BJ (cell line): ENCODE results near the gene TPRA1. TPM values are rescaled to one million over a fixed set of nuclear protein-coding genes. Genes with fewer than 3 reads are reported as not detected.
A peak's percentile ranks its signal among the peaks of the same experiment; 100 is the strongest.

Source experiments
- CTCF ChIA-PET: fragments of 350-600 bp; formaldehyde crosslinking; extraction: SDS; loops from one replicate; lab custom pipeline; 2021; ENCODE audit warnings: antibody characterized with exemption, inconsistent platforms; lab: Yijun Ruan, JAX
- POLR2A ChIA-PET: fragments of 300-600 bp; sonication (Branson Sonifier 250); formaldehyde crosslinking; extraction: SDS; loops from one replicate; lab custom pipeline; 2021; ENCODE audit warnings: antibody characterized with exemption; lab: Charles Lee
- DNase-seq: peaks from one replicate; pipeline ENCODE4 v3.0.0-alpha.2; 2011; ENCODE audit warnings: low read depth
- H3K27me3 ChIP-seq: 2 replicates; pipeline ENCODE4 v1.6.0; 2011; ENCODE audit warnings: low read length; ENCODE audit not compliant: control insufficient read depth, insufficient read depth
- H3K36me3 ChIP-seq: 2 replicates; pipeline ENCODE4 v1.5.1; 2011; ENCODE audit warnings: low read length; ENCODE audit not compliant: control insufficient read depth, insufficient read depth
- H3K4me3 ChIP-seq: 2 replicates; pipeline ENCODE4 v1.5.1; 2011; ENCODE audit warnings: low read depth, mild to moderate bottlenecking, control low read depth, low read length
- CTCF ChIP-seq: IDR thresholded peaks from 2 replicates; pipeline ENCODE4 v1.5.1; 2011; ENCODE audit warnings: low read depth, mild to moderate bottlenecking, control low read depth, inconsistent platforms, low read length, moderate library complexity; ENCODE audit not compliant: insufficient read depth
- polyA plus RNA-seq: library from polyadenylated mRNA; depleted of rRNA; stranded (reverse); fragments of >200 nt; gene quantifications from 2 replicates; pipeline ENCODE4 v1.2.3, GENCODE V29; 2011

TPRA1 gene
- polyA plus RNA-seq, 1 experiment = 72.2 TPM

- TF ChIP-seq CTCF = no peak
- peaks cover 31% of the 10 kb centered on the region for H3K27me3 ChIP-seq
- ChIA-PET CTCF (interaction anchor here (0.9 to 1.1 kb wide), 2 partner anchors 23 kb away, joined by 3 read pairs; no protein-coding TSS in a partner anchor), POLR2A (no interaction called here)
- no peak for DNase-seq
- H3K4me3 ChIP-seq = peak overlapping the region; percentile 34
- no peaks in the 10 kb centered on the region for H3K36me3 ChIP-seq
Observed at GRCh38 chr3:127629467-127630403, 39.2 kb upstream of the TPRA1 start.

- ChIA-PET POLR2A (no interaction called here), CTCF (interaction anchor here (0.5 to 0.9 kb wide), 2 partner anchors 24 to 305 kb away, joined by 3 read pairs; no protein-coding TSS in a partner anchor)
- no peak for TF ChIP-seq CTCF
- DNase-seq = no peak
- peaks cover 31% of the 10 kb centered on the region for H3K27me3 ChIP-seq
- H3K36me3 ChIP-seq = no peaks in the 10 kb centered on the region
- H3K4me3 ChIP-seq = peak within 1 kb of the TSS; percentile 34
Observed at GRCh38 chr3:127628788-127629466, 38.4 kb upstream of the TPRA1 start, which contains the start of gene PODXL2. Gene PODXL2 (plus strand): TSS chr3:127629185. CDS start chr3:127629220, 35 bp downstream.

- Histone ChIP-seq H3K36me3 (no peaks in the 10 kb centered on the region), H3K27me3 (peaks cover 30% of the 10 kb centered on the region), H3K4me3 (no peak overlapping the region)
- no peak for DNase-seq
- ChIA-PET CTCF (interaction anchor here (1.4 kb wide), 1 partner anchor 23 kb away, joined by 3 read pairs; no protein-coding TSS in a partner anchor), POLR2A (no interaction called here)
- no peak for TF ChIP-seq CTCF
Observed at GRCh38 chr3:127628426-127628787, 37.9 kb upstream of the TPRA1 start.

- CTCF ChIA-PET = interaction anchor here (0.6 kb wide), 1 partner anchor 26 kb away, joined by 4 read pairs; no protein-coding TSS in a partner anchor
- no peak overlapping the region for H3K4me3 ChIP-seq
- TF ChIP-seq CTCF = no peak
- POLR2A ChIA-PET = no interaction called here
- peaks cover 23% of the 10 kb centered on the region for H3K27me3 ChIP-seq
- no peak for DNase-seq
- H3K36me3 ChIP-seq = peaks cover under 1% of the 10 kb centered on the region
Observed at GRCh38 chr3:127625821-127626220, 35.3 kb upstream of the TPRA1 start.

GRCh38 chr3:127624063-127624462 is 33.5 kb upstream of the TPRA1 start:
- H3K27me3 ChIP-seq = peaks cover 12% of the 10 kb centered on the region
- TF ChIP-seq CTCF = no peak
- H3K36me3 ChIP-seq = peaks cover 4% of the 10 kb centered on the region
- POLR2A ChIA-PET = no interaction called here
- DNase-seq = no peak
- H3K4me3 ChIP-seq = no peak overlapping the region
- CTCF ChIA-PET = interaction anchor here (0.6 to 1.0 kb wide), 2 partner anchors 49 to 549 kb away, joined by 3 read pairs; no protein-coding TSS in a partner anchor
